SK-MEL-5 (cell line): ENCODE data around the gene HECTD4. TPM values are rescaled to one million over a fixed set of nuclear protein-coding genes. Genes with fewer than 3 reads are reported as not detected.
"Not testable (repeated sequence)": the region's sequence is repeated elsewhere in the genome, so short reads cannot be mapped to it uniquely, and the experiment has no call there.

Source experiments
- DNase-seq: peaks from one replicate; pipeline ENCODE4 v3.0.0-alpha.2; 2016; ENCODE audit warnings: low read depth, low spot score
- in situ Hi-C: cut with HindIII; loops from 2 replicates; pipeline ENCODE4 v1.10.0; 2016; ENCODE audit warnings: low sequenced_read_pairs, high pct_unique_total_duplicates, low pct_unique_long_range_greater_than_20kb
- total RNA-seq: library from RNA; depleted of rRNA; stranded (reverse); fragments of >200 nt; shearing (Covaris generic); gene quantifications from 2 replicates; pipeline ENCODE4 v1.2.3, GENCODE V29; 2014

HECTD4 gene
- total RNA-seq, 1 experiment from 2014 or later, result 8.4 TPM

DNA sequence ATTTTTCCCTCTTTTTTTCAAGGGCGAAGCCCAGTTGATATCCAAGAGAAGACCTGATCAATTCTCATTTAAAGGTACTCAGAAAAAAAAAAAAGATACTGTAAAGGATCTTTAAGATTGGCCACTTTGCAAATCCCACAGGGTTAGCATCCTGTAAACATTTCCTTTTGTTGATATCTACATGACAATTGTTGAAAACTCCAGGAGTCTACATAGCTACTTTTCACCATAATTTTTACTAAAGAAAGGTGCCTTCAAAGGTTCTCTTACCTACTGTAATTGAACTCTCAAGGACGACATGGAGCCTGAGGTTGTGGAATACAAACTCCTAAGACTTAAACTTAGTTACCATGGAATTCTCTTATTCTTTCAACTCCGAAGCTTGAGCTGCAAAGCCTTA lies 125.5 kb downstream of the HECTD4 start:
- DNase-seq, result no peak
- in situ Hi-C loops, result no loop called here

DNA sequence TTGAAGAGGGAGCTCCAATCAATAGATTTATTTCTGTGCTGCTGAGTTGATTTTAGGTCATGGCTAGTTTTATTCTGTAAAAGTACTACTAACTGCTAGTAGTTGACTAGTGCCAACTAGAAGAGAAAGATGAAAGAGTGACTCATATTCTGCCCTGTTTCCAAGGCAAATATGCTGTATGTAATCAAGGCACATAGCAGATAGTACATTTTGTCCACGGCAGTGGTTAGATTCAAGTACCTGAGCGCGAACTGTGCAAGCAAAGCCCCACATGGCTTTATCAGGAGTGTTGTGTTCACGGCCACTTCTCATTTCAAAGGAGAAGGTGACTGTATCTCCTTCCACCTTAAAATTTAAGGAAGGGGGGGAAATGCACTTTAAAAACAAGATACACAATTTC lies 130.0 kb downstream of the HECTD4 start:
- in situ Hi-C loops, result no loop called here
- DNase-seq, result no peak

GRCh38 chr12:112244902-112245301 lies 137.3 kb downstream of the HECTD4 start:
- in situ Hi-C loops, DNase-seq: not testable (repeated sequence)

- in situ Hi-C loops, result no loop called here
- no peak for DNase-seq
Observed at GRCh38 chr12:112243255-112244110, 138.7 kb downstream of the HECTD4 start.

DNA sequence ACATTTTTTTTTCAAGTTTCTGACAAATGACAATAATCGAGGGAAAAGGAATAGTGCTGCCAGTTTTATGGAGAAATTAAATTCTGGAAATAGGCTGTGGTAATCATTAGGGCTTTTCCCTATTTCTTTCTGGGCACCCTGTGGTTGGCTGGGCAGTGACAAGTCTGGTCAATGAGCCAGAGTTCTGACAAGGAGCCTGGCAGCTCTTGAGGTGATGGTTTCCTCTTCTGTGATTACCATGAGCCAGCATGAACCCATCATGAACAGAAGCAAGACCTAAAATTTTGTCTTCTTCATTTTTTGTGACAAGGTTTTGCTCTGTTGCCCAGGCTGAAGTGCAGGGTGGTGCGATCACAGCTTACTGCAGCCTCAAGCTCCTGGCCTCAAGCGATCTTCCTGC lies 141.1 kb downstream of the HECTD4 start:
- in situ Hi-C loops, result no loop called here
- DNase-seq, result no peak

- no peak for DNase-seq
- in situ Hi-C loops, result no loop called here
Observed at GRCh38 chr12:112239881-112240280, 142.3 kb downstream of the HECTD4 start.

DNA sequence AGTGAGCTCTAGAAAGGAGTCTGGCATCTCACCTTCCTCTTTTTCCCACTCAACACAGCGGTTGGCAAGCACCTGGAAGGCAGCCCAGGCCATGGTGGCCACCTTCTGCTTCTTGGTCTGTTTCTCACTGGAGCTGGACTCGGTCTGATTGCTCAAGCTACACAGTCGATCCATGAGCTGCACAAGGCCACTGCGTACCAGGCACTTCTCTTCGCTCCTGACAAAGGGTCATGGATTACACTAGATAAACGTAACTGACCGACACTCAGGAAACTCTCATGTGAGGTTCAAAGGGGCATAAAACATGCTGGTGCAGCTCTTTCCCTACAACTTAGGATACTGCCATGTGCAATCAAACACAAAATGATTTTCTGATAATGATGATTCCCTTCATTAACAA lies 143.2 kb downstream of the HECTD4 start:
- no peak for DNase-seq
- in situ Hi-C loops, result no loop called here

DNA sequence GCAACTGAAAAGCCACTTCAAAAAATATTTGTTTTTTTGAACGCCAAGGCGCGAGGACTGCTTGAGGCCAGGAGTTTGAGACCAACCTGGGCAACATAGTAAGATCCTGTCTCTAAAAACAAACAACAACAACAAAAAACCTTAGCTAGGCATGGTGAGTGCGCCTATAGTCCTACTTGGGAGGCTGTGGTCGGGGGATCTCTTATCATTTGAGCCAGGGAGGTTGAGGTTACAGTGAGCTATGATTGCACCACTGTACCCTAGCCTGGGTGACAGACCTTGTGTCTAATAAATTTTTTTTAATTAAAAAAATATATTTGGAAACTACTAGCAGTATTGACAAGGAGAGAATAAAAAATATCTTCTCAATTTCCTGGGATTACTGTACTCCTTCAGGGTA lies 143.8 kb downstream of the HECTD4 start:
- no peak for DNase-seq
- in situ Hi-C loops, result no loop called here

DNA sequence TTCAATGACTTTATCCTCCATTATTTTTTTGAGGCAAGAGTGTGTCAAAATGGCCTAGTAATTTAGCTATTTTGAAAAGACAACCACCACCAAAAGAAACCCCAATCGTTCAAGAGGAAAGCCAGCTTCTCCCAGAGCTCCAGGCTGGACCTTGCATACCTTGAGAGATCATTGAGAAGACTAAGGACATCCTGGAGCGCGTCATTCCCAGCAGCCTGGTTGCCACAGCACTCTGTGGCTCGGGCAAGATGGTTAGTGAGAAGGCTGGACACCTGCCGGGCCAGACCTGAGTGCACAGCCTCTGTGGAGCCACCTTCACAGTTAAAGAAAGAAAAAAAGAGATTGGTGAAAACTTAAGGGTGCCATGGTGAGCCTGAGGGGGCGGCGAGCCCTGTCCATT lies 145.4 kb downstream of the HECTD4 start:
- in situ Hi-C loops, result no loop called here
- no peak for DNase-seq

DNA sequence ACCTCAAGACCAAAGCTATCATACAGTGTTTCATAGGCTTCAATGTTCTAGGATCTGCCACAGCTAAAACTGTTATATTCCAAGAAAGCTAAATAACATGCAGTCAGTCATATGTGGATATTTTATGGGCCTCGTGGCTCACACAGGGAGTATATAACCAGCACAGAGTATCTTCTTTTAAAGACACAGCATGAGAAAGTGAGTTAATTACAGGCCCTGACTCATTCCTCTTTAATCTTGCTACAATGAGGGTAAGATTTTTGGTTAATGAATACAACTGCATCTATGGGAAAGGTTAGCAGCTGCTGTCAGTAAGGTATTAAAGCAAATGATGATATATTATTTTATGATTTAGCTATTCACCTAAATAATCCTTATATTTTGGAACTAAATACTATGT lies 145.8 kb downstream of the HECTD4 start:
- no peak for DNase-seq
- in situ Hi-C loops, result no loop called here

DNA sequence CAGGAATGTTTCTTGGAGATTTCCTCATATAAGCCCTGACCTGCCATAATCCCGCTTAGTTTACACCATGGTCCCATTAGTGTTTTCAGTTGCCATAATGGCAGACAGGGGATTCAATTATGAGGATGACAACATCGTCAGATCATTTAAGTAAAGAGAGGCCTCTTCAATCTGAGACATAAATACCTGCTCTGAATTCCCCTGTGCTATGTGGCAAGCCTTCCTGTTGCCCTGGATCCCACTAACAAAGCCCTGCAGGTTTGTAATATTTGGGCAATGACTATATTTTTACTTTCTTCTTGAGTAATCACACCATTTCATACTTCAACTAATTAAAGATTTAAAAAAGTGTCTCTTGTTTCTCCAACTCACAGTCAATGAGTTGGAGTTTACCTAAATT lies 147.9 kb downstream of the HECTD4 start:
- in situ Hi-C loops, result no loop called here
- DNase-seq, result no peak

DNA sequence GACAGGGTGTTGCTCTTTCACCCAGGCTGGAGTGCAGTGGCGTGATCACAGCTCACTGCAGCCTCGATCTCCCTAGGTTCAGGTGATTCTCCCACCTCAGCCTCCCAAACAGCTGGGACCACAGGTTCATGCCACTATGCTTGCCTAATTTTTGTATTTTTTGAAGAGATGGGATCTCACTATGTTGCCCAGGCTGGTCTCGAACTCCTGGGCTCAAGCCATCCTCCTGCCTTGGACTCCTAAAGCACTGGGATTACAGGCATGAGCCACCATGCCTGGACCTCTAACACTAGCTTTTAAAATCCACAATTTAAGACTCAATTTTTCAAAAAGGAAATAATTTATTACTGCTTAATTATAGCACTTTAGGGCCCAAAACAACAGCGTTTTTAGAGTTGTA lies 149.0 kb downstream of the HECTD4 start:
- DNase-seq, result no peak
- in situ Hi-C loops, result no loop called here

DNA sequence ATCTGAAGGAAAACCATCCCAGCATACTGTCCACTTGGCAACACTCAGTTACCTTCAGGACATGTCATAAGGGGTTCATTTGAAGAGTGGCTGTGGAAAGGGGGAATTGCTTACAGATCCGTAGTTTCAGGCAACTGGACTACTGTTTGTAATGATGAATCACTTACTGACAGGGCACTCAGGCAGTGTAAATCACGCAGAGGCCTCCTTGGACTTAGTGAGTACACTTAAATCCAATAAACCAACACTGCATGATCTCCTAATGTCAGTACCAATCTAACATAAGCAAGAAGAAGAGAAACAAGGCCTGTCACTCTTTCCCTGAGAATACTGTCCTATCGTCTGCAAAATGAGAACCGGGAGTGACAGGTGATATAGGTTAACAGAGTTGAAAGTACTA lies 152.1 kb downstream of the HECTD4 start:
- no peak for DNase-seq
- in situ Hi-C loops, result no loop called here

GRCh38 chr12:112226768-112227167 lies 155.5 kb downstream of the HECTD4 start:
- in situ Hi-C loops, result no loop called here
- no peak for DNase-seq

DNA sequence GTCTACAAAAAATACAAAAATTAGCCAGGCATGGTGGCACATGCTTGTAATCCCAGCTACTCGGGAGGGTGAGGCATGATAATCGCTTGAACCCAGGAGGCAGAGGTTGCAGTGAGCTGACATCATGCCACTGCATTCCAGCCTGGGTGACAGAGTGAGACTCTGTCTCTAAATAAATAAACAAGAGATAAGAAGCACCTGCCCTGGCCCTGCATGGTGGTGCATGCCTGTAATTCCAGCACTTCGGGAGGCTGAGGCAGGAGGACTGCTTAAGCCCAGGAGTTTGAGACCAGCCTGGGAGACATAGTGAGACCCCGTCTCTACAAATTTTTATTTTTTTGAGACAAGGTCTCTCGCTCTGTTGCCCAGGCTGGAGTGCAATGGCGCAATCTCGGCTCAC lies 161.6 kb downstream of the HECTD4 start:
- in situ Hi-C loops, DNase-seq: not testable (repeated sequence)

GRCh38 chr12:112219195-112219594 lies 163.0 kb downstream of the HECTD4 start:
- in situ Hi-C loops, result no loop called here
- DNase-seq, result no peak

DNA sequence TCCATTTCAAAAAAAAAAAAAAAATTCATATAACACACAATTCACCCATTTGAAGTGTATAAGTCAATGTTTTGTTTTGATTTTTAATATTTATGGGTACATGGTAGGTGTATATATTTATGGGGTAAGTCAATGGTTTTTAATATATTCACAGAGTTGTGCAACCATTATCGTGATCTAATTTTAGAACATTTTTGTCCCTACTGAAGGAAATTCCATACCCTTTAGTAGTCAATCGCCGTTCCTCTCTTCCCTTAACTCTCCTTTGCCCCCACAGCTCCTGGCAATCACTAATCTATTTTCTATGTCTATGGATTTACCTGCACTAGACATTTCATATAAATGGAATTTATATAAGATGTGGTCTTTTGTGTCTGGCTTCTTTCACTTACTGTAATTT lies 164.1 kb downstream of the HECTD4 start:
- in situ Hi-C loops, result no loop called here
- DNase-seq, result no peak

DNA sequence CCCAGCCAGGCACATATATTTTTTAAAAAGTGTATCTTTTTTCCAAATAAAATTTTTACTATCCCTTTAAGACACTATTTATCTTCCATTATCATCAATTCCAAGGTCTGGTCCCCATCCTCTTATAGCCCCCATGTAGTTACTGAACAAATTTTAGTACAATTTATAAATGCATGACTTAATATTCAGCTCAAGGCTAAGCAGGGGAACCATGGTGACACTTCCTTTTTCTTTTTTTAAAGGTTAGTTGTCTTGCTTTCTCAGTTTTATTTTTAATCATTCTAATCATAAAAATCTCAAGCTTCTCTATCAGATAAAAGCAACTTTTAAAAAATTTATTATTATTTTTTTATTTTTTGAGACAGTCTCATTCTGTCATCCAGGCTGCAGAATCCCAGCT lies 164.6 kb downstream of the HECTD4 start:
- no peak for DNase-seq
- in situ Hi-C loops, result no loop called here

GRCh38 chr12:112216223-112216622 lies 166.0 kb downstream of the HECTD4 start:
- DNase-seq, result no peak
- in situ Hi-C loops, result no loop called here

GRCh38 chr12:112214064-112214463 lies 168.2 kb downstream of the HECTD4 start:
- no peak for DNase-seq
- in situ Hi-C loops, result no loop called here
